ENCODE results near the gene ZMYND8.

The ZMYND8 gene

GRCh38 chr20:47304287-47304686 lies 52.2 kb downstream of the ZMYND8 start:
- DNase-seq (ENCODE audit: insufficient read length, low spot score) (no peak), FAIRE-seq (no peak)
- TF ChIP-seq CTCF (IDR thresholded peaks at IDR 0.05; ENCODE audit: insufficient read depth, missing control alignments): no peak

GRCh38 chr20:47303736-47304135 lies 52.8 kb downstream of the ZMYND8 start:
- FAIRE-seq (no peak), DNase-seq (ENCODE audit: insufficient read length, low spot score) (no peak)
- no peak for TF ChIP-seq CTCF (IDR thresholded peaks at IDR 0.05; ENCODE audit: insufficient read depth, missing control alignments)

GRCh38 chr20:47300071-47300470 lies 56.4 kb downstream of the ZMYND8 start:
- FAIRE-seq (no peak), DNase-seq (ENCODE audit: insufficient read length, low spot score) (no peak)
- TF ChIP-seq CTCF (IDR thresholded peaks at IDR 0.05; ENCODE audit: insufficient read depth, missing control alignments): no peak

GRCh38 chr20:47298624-47299023 lies 57.9 kb downstream of the ZMYND8 start:
- no peak for DNase-seq (ENCODE audit: insufficient read length, low spot score)
- no peak for FAIRE-seq
- TF ChIP-seq CTCF (IDR thresholded peaks at IDR 0.05; ENCODE audit: insufficient read depth, missing control alignments): no peak

- no peak for TF ChIP-seq CTCF (IDR thresholded peaks at IDR 0.05; ENCODE audit: insufficient read depth, missing control alignments)
- FAIRE-seq (no peak), DNase-seq (ENCODE audit: insufficient read length, low spot score) (no peak)
Measured at GRCh38 chr20:47297746-47298145, 58.8 kb downstream of the ZMYND8 start.

GRCh38 chr20:47296950-47297349 lies 59.5 kb downstream of the ZMYND8 start:
- peak; percentile 26 for TF ChIP-seq CTCF (IDR thresholded peaks at IDR 0.05; ENCODE audit: insufficient read depth, missing control alignments)

GRCh38 chr20:47295921-47296426 lies 60.5 kb downstream of the ZMYND8 start:
- FAIRE-seq (no peak), DNase-seq (ENCODE audit: insufficient read length, low spot score) (no peak)
- TF ChIP-seq CTCF (IDR thresholded peaks at IDR 0.05; ENCODE audit: insufficient read depth, missing control alignments): no peak

More at GRCh38 chr20:47296950-47297349, 59.5 kb downstream of the ZMYND8 start:
- FAIRE-seq (no peak), DNase-seq (ENCODE audit: insufficient read length, low spot score) (no peak)
